SJCRH30 (cell line): ENCODE data around the gene SLCO4A1. TPM values are rescaled to one million over a fixed set of nuclear protein-coding genes. Genes with fewer than 3 reads are reported as not detected.

ENCODE experiments used
- DNase-seq, 2 experiments: peaks; one replicate each; pipeline ENCODE4 v3.0.0-alpha.2; 2015 to 2020
- H3K27ac ChIP-seq: fragments of 250-450 bp; sonication (Bioruptor Pico); 2 replicates; pipeline ENCODE4 v1.5.1; 2020; ENCODE audit warnings: mild to moderate bottlenecking, moderate library complexity
- H3K27me3 ChIP-seq: fragments of 250-450 bp; sonication (Bioruptor Pico); 2 replicates; pipeline ENCODE4 v1.5.1; 2020; ENCODE audit warnings: mild to moderate bottlenecking, moderate library complexity
- H3K36me3 ChIP-seq: fragments of 250-450 bp; sonication (Bioruptor Pico); 2 replicates; pipeline ENCODE4 v1.5.1; 2020; ENCODE audit warnings: mild to moderate bottlenecking, moderate library complexity
- H3K4me1 ChIP-seq: fragments of 250-450 bp; sonication (Bioruptor Pico); 2 replicates; pipeline ENCODE4 v1.5.1; 2020; ENCODE audit warnings: mild to moderate bottlenecking, moderate library complexity
- H3K4me3 ChIP-seq: fragments of 250-450 bp; sonication (Bioruptor Pico); 2 replicates; pipeline ENCODE4 v1.5.1; 2020; ENCODE audit warnings: mild to moderate bottlenecking, moderate library complexity
- H3K9me3 ChIP-seq: fragments of 250-450 bp; sonication (Bioruptor Pico); replicated peaks from 2 replicates; pipeline ENCODE4 v1.5.1; 2020; ENCODE audit warnings: mild to moderate bottlenecking, moderate library complexity
- total RNA-seq: library from RNA; depleted of rRNA; stranded (reverse); fragments of >200 nt; shearing (Covaris generic); gene quantifications from 2 replicates; pipeline ENCODE4 v1.2.3, GENCODE V29; 2014; rRNA removed

SLCO4A1 gene, protein sequence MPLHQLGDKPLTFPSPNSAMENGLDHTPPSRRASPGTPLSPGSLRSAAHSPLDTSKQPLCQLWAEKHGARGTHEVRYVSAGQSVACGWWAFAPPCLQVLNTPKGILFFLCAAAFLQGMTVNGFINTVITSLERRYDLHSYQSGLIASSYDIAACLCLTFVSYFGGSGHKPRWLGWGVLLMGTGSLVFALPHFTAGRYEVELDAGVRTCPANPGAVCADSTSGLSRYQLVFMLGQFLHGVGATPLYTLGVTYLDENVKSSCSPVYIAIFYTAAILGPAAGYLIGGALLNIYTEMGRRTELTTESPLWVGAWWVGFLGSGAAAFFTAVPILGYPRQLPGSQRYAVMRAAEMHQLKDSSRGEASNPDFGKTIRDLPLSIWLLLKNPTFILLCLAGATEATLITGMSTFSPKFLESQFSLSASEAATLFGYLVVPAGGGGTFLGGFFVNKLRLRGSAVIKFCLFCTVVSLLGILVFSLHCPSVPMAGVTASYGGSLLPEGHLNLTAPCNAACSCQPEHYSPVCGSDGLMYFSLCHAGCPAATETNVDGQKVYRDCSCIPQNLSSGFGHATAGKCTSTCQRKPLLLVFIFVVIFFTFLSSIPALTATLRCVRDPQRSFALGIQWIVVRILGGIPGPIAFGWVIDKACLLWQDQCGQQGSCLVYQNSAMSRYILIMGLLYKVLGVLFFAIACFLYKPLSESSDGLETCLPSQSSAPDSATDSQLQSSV
- total RNA-seq: 3.9 and 5.8 TPM in 2 replicates

GRCh38 chr20:62642051-62642665 lies at the start of gene SLCO4A1:
Gene SLCO4A1, plus strand, starts transcription at chr20:62642503. Its CDS starts 13,952 bp downstream, at chr20:62656455.
- Histone ChIP-seq H3K9me3 (no peaks in the 10 kb centered on the region), H3K4me3 (peak within 1 kb of the TSS; percentile 57), H3K4me1 (no peaks in the 10 kb centered on the region; the same call in 1 of the 2 replicates), H3K27me3 (peaks cover 70% of the 10 kb centered on the region), H3K27ac (no peak within 1 kb of the TSS), H3K36me3 (no peaks in the 10 kb centered on the region)
- peak; percentile 85 to 88 for DNase-seq

DNA sequence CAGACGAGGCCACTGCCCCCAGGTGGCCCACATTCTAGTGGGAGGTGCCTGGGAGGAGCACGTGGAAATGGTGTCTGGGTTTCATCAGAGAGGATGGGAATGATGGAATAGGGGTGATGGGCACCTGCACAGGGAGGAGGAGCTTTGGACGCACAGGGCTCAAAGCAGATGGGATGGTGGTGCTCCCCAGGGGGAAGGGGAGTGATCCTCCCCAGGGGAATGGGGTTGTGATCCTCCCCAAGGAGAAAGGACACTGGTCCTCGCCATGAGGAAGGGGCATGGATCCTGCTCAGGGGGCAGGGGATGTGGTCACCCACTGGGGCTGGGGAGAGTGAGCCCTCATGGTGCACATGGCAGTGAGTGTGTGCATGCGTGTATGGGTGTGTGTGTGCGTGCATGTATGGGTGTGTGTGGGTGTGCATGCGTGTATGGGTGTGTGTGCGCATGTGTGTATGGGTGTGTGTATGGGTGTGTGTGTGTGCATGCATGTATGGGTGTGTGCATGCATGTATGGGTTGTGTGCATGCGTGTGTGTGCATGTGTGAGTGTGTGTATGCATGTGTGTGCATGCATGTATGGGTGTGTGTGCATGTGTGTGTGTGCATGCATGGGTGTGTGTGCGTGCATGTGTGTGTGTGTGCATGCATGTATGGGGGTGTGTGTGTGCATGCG lies 49.7 kb upstream of the SLCO4A1 start:
- peaks cover 28% of the 10 kb centered on the region for H3K27me3 ChIP-seq

DNA sequence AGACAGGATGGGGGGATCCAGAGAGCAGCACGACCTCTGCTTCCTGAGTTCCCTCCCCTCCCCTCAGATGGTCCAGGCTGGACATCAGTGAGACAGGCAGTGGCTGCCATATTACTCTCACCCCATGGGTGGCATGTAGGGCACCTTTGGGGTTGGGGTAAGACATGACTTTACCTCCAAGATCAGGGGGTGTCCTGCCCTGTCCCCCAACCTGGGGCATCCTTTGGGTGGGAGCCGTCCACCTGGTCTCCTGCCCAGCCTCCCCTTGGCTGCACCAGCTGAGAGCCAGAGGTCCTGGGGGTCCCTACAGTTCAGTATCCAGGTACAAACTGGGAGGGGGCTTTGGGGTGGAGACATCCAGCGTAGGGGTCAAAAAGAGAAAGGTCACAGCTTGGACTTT lies 48.7 kb upstream of the SLCO4A1 start:
- no peaks in the 10 kb centered on the region for H3K9me3 ChIP-seq
- no peak overlapping the region for H3K4me3 ChIP-seq
- peaks cover 20% of the 10 kb centered on the region for H3K27me3 ChIP-seq
- H3K4me1 ChIP-seq: no peaks in the 10 kb centered on the region
- DNase-seq: no peak
- H3K36me3 ChIP-seq: no peaks in the 10 kb centered on the region
- H3K27ac ChIP-seq: no peak overlapping the region

More for the DNA sequence above, 49.7 kb upstream of the SLCO4A1 start:
- H3K9me3 ChIP-seq: no peaks in the 10 kb centered on the region
- no peak overlapping the region for H3K27ac ChIP-seq
- H3K4me1 ChIP-seq: no peaks in the 10 kb centered on the region
- no peak overlapping the region for H3K4me3 ChIP-seq
- no peak for DNase-seq
- no peaks in the 10 kb centered on the region for H3K36me3 ChIP-seq

- no peaks in the 10 kb centered on the region for H3K36me3 ChIP-seq
- DNase-seq: no peak
- no peaks in the 10 kb centered on the region for H3K4me1 ChIP-seq
- no peak overlapping the region for H3K27ac ChIP-seq
- no peaks in the 10 kb centered on the region for H3K9me3 ChIP-seq
- no peak overlapping the region for H3K4me3 ChIP-seq
- peaks cover 7% of the 10 kb centered on the region; the same call in 1 of the 2 replicates for H3K27me3 ChIP-seq
Observed at GRCh38 chr20:62595069-62595468, 47.2 kb upstream of the SLCO4A1 start.

- DNase-seq: peak in 1 of 2 experiments; percentile 59
- Histone ChIP-seq H3K9me3 (no peaks in the 10 kb centered on the region), H3K27me3 (peaks cover 6% of the 10 kb centered on the region; the same call in 1 of the 2 replicates), H3K4me3 (no peak overlapping the region), H3K27ac (no peak overlapping the region), H3K36me3 (no peaks in the 10 kb centered on the region), H3K4me1 (no peaks in the 10 kb centered on the region)
Observed at GRCh38 chr20:62595491-62595890, 46.8 kb upstream of the SLCO4A1 start.

DNA sequence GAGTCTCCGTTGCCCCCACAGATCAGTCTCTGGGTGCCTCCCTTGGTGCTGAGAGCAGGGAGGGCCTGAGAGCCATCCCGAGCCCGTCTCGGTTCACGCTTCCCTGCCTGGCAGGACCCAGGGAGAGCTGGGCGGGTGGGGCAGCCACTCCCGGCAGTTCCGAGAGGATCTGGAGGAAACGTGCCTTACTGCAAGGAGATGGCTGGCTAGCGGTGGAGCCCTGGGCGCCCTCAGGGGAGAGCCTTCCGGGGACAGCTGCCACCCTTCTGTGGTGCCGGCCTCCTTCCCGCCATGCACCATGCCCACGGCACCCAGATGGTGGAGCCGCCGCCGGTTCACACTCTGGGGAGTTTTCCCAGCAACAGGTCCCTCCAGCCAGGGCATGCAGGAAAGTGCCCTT lies 45.8 kb upstream of the SLCO4A1 start:
- Histone ChIP-seq H3K4me1 (no peaks in the 10 kb centered on the region), H3K27me3 (peaks cover 9% of the 10 kb centered on the region; the same call in 1 of the 2 replicates), H3K27ac (no peak overlapping the region), H3K9me3 (no peaks in the 10 kb centered on the region), H3K36me3 (no peaks in the 10 kb centered on the region), H3K4me3 (no peak overlapping the region)
- DNase-seq: no peak

DNA sequence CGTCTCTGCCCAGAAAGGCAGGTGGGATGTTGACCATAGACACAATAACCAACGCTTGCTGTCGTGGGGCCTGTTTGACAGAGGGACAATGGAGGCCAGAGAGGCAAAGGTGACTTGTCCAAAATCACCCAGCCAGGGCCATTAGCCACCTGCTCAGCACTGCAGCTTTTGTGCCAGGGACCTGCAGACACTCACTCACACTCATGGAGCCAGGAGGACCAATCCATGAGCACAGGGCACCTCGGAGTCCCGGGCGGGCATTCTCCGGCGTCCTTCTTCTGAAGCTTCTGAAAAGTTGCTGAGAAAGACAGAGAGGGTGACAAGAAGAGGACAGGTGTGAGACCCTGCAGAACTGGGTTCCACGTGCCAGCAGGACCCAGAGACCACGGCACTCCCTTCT lies 45.4 kb upstream of the SLCO4A1 start:
- Histone ChIP-seq H3K4me3 (no peak overlapping the region), H3K27me3 (peaks cover 9% of the 10 kb centered on the region; the same call in 1 of the 2 replicates), H3K27ac (no peak overlapping the region), H3K9me3 (no peaks in the 10 kb centered on the region), H3K4me1 (no peaks in the 10 kb centered on the region), H3K36me3 (no peaks in the 10 kb centered on the region)
- DNase-seq: no peak

- no peak overlapping the region for H3K4me3 ChIP-seq
- H3K36me3 ChIP-seq: no peaks in the 10 kb centered on the region
- DNase-seq: no peak
- H3K4me1 ChIP-seq: no peaks in the 10 kb centered on the region
- no peak overlapping the region for H3K27ac ChIP-seq
- H3K9me3 ChIP-seq: no peaks in the 10 kb centered on the region
- peaks cover 9% of the 10 kb centered on the region; the same call in 1 of the 2 replicates for H3K27me3 ChIP-seq
Observed at GRCh38 chr20:62597416-62598115, 44.7 kb upstream of the SLCO4A1 start.

DNA sequence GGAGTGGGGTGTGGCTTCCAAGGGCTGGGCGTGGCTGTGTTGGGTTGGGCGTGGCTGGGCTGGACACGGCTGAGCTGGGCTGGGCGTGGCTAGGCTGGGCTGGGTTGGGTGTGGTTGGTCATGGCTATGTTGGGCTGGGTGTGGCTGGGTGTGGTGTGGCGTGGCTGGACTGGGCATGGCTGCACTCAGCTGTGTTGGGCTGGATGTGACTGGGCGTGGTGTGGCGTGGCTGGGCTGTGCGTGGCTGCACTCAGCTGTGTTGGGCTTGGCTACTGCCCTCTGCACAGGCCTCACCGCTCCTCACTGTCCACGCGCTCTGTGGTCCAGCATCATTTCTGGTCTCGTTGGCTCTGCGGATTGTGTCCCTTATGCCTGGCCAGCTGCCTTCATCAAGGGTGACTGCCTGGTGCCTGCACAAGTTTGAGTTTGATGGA lies 43.5 kb upstream of the SLCO4A1 start:
- DNase-seq: peak in 1 of 2 experiments; percentile 58
- peaks cover 5% of the 10 kb centered on the region; the same call in 1 of the 2 replicates for H3K4me1 ChIP-seq
- no peak overlapping the region for H3K4me3 ChIP-seq
- H3K27ac ChIP-seq: no peak overlapping the region
- H3K36me3 ChIP-seq: no peaks in the 10 kb centered on the region
- peaks cover 15% of the 10 kb centered on the region; the same call in 1 of the 2 replicates for H3K27me3 ChIP-seq
- no peaks in the 10 kb centered on the region for H3K9me3 ChIP-seq

GRCh38 chr20:62599216-62600110 lies 42.8 kb upstream of the SLCO4A1 start:
- no peaks in the 10 kb centered on the region for H3K36me3 ChIP-seq
- no peak for DNase-seq
- H3K9me3 ChIP-seq: no peaks in the 10 kb centered on the region
- H3K4me3 ChIP-seq: no peak overlapping the region
- no peak overlapping the region for H3K27ac ChIP-seq
- H3K27me3 ChIP-seq: peaks cover 15% of the 10 kb centered on the region; the same call in 1 of the 2 replicates
- H3K4me1 ChIP-seq: peaks cover 5% of the 10 kb centered on the region; the same call in 1 of the 2 replicates

GRCh38 chr20:62601172-62601571 lies 41.1 kb upstream of the SLCO4A1 start:
- peaks cover 15% of the 10 kb centered on the region; the same call in 1 of the 2 replicates for H3K27me3 ChIP-seq
- peaks cover 14% of the 10 kb centered on the region for H3K4me1 ChIP-seq
- H3K27ac ChIP-seq: no peak overlapping the region
- DNase-seq: no peak
- H3K36me3 ChIP-seq: no peaks in the 10 kb centered on the region
- H3K9me3 ChIP-seq: no peaks in the 10 kb centered on the region
- H3K4me3 ChIP-seq: no peak overlapping the region

DNA sequence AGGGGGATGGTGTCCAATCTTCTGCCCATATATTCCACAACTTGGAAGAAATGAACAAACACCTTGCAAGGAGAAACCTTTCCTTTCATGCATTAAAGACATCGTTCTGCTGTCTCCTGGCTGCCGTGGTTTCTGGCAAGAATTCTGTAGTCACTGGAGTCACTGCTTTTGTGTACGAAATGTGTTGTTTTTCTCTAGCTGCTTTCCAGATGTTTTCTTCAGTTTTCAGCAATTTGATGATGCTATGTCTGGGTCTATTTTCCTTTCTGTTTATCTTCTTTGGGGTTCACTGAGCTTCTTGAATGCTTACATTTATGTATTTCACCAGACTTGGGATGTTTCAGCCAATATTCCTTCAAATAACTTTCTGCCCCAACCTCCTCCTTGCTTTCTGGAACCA lies 40.6 kb upstream of the SLCO4A1 start:
- Histone ChIP-seq H3K4me3 (no peak overlapping the region), H3K27me3 (peaks cover 15% of the 10 kb centered on the region; the same call in 1 of the 2 replicates), H3K36me3 (no peaks in the 10 kb centered on the region), H3K4me1 (peaks cover 20% of the 10 kb centered on the region), H3K9me3 (no peaks in the 10 kb centered on the region), H3K27ac (no peak overlapping the region)
- DNase-seq: no peak

- no peaks in the 10 kb centered on the region for H3K9me3 ChIP-seq
- peaks cover 11% of the 10 kb centered on the region; the same call in 1 of the 2 replicates for H3K27me3 ChIP-seq
- H3K27ac ChIP-seq: no peak overlapping the region
- no peak overlapping the region for H3K4me3 ChIP-seq
- no peaks in the 10 kb centered on the region for H3K36me3 ChIP-seq
- no peak for DNase-seq
- H3K4me1 ChIP-seq: peaks cover 28% of the 10 kb centered on the region
Observed at GRCh38 chr20:62602550-62602949, 39.8 kb upstream of the SLCO4A1 start.
